Uterus (tissue), 4 donors: ENCODE data around the gene SIRT6. TPM values are rescaled to one million over a fixed set of nuclear protein-coding genes. Genes with fewer than 3 reads are reported as not detected.

Source experiments
- DNase-seq, 2 donors: peaks; one replicate each; pipeline ENCODE4 v3.0.0-alpha.2; 2019 to 2020
- H3K27ac ChIP-seq, 2 donors: fragments of 200-600 bp; sonication (generic); 1 replicate in 1 of 2; 2 replicates in 1 of 2; pipeline ENCODE4 v1.5.1; 2016 to 2018
- H3K27me3 ChIP-seq, 2 donors: fragments of 200-600 bp; sonication (generic); one replicate each; pipeline ENCODE4 v1.5.1; 2018 to 2019; ENCODE audit warnings: control low read depth in 1 of 2
- H3K36me3 ChIP-seq, 2 donors: fragments of 200-600 bp; sonication (generic); one replicate each; pipeline ENCODE4 v1.5.1; 2019; ENCODE audit warnings: control low read depth in 1 of 2
- H3K4me1 ChIP-seq, 2 donors: fragments of 200-600 bp; sonication (generic); one replicate each; pipeline ENCODE4 v1.5.1; 2018 to 2019; ENCODE audit warnings: control low read depth in 1 of 2
- H3K4me3 ChIP-seq, 2 donors: fragments of 200-600 bp; sonication (generic); 1 replicate in 1 of 2; 2 replicates in 1 of 2; pipeline ENCODE4 v1.5.1; 2018 to 2019; ENCODE audit warnings: mild to moderate bottlenecking in 1 of 2
- H3K9me3 ChIP-seq, 2 donors: fragments of 200-600 bp; sonication (generic); one replicate each; pipeline ENCODE4 v1.5.1; 2019; ENCODE audit warnings: control low read depth in 1 of 2
- POLR2A ChIP-seq, 2 donors: fragments of 450-650 bp; IDR thresholded peaks; one replicate each; pipeline ENCODE4 v1.6.1; 2016; ENCODE audit warnings: antibody characterized with exemption in 2 of 2, mild to moderate bottlenecking in 1 of 2, moderate library complexity in 1 of 2
- intact Hi-C: fragments of 100-400 bp; cut with DNase I; formaldehyde crosslinking; loops from one replicate; pipeline ENCODE4 v1.15.1; 2023; ENCODE audit warnings: low total_unique reads
- total RNA-seq, 4 donors: library from RNA; depleted of rRNA in 3 of 4; stranded (reverse); fragments of >200 nt in 3 of 4; gene quantifications; one replicate each; pipeline versions ENCODE4 v1.1.0 to v1.2.4, GENCODE V29; 2014 to 2023
- TF ChIP-seq, protein P1 (sequence below), 4 experiments: fragments of 200-600 bp in 2 of 4; fragments of 450-650 bp in 2 of 4; sonication (generic) in 2 of 4; IDR thresholded peaks; one replicate each; pipeline ENCODE4 v1.5.1; 2016 to 2019; ENCODE audit warnings: antibody characterized with exemption in 4 of 4, mild to moderate bottlenecking in 2 of 4, moderate library complexity in 1 of 4
- donor health status: DM: yes; HTN: yes; CAD: no.

SIRT6 gene
- total RNA-seq, 4 donors from 2014 or later = 1.3 to 23.2 (median 15.1) TPM

DNA sequence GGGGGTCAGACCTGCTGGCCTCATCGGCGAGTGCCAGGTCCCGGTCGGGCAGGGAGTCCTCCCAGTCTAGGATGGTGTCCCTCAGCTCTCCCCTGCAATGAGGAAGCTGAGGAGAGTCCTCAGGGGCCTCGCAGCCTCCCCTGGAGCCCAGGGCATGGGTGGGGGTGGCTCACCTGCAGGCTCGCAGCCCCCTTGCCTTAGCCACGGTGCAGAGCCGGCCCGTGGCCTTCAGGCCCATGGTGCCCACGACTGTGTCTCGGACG, 6.8 kb downstream of the SIRT6 start:
- Histone ChIP-seq H3K9me3 (no peaks in the 10 kb centered on the region), H3K27ac (no peak overlapping the region), H3K4me1 (no peaks in the 10 kb centered on the region), H3K4me3 (no peak overlapping the region), H3K36me3 (no peaks in the 10 kb centered on the region), H3K27me3 (no peaks in the 10 kb centered on the region)
- DNase-seq = no peak
- no peak for TF ChIP-seq POLR2A (IDR thresholded peaks at IDR 0.05)
- TF ChIP-seq, protein P1, sequence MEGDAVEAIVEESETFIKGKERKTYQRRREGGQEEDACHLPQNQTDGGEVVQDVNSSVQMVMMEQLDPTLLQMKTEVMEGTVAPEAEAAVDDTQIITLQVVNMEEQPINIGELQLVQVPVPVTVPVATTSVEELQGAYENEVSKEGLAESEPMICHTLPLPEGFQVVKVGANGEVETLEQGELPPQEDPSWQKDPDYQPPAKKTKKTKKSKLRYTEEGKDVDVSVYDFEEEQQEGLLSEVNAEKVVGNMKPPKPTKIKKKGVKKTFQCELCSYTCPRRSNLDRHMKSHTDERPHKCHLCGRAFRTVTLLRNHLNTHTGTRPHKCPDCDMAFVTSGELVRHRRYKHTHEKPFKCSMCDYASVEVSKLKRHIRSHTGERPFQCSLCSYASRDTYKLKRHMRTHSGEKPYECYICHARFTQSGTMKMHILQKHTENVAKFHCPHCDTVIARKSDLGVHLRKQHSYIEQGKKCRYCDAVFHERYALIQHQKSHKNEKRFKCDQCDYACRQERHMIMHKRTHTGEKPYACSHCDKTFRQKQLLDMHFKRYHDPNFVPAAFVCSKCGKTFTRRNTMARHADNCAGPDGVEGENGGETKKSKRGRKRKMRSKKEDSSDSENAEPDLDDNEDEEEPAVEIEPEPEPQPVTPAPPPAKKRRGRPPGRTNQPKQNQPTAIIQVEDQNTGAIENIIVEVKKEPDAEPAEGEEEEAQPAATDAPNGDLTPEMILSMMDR (IDR thresholded peaks at IDR 0.05) = no peak
- intact Hi-C loops = no loop called here

DNA sequence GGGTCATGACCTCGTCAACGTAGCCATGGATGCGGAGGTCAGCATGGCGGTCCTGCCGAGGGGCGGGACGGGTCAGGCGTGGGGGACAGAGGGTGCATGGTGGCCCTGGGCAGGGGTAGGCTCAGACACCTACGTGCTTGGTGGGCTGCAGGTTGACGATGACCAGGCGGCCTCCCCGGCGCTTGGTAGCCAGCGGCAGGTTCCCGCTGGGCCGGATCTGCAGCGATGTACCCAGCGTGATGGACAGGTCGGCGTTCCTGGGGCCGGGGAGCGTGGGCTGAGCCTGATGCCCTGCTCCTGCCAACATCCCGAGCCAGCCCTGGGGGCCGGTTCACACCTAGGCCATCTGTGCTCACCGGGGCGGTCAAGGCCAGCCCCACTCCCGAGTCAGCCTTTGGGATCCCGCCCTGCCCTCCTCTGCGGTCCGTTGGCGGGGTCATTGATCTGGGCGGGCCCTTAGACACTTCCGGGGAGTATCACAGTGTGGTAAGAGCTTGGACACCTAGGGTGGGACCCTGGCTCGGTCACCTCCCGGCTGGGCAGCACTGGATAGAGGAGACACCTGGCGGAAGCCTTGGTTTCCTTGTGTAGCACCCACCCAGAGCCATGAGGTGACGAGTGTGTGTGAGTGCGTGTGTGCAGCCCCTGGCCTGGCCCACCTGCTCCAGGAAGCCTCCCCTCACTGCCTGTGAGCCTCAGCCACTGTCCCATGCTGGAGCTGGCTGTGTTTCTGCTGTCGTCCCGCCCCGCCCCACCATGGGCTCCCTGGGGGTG, 7.3 kb downstream of the SIRT6 start:
- no peaks in the 10 kb centered on the region for H3K4me1 ChIP-seq
- TF ChIP-seq, protein P1 (IDR thresholded peaks at IDR 0.05) = no peak
- TF ChIP-seq POLR2A (IDR thresholded peaks at IDR 0.05) = no peak
- H3K36me3 ChIP-seq = no peaks in the 10 kb centered on the region
- H3K9me3 ChIP-seq = no peaks in the 10 kb centered on the region
- H3K4me3 ChIP-seq = no peak overlapping the region
- no peak overlapping the region for H3K27ac ChIP-seq
- intact Hi-C loops = no loop called here
- no peak for DNase-seq
- H3K27me3 ChIP-seq = no peaks in the 10 kb centered on the region

DNA sequence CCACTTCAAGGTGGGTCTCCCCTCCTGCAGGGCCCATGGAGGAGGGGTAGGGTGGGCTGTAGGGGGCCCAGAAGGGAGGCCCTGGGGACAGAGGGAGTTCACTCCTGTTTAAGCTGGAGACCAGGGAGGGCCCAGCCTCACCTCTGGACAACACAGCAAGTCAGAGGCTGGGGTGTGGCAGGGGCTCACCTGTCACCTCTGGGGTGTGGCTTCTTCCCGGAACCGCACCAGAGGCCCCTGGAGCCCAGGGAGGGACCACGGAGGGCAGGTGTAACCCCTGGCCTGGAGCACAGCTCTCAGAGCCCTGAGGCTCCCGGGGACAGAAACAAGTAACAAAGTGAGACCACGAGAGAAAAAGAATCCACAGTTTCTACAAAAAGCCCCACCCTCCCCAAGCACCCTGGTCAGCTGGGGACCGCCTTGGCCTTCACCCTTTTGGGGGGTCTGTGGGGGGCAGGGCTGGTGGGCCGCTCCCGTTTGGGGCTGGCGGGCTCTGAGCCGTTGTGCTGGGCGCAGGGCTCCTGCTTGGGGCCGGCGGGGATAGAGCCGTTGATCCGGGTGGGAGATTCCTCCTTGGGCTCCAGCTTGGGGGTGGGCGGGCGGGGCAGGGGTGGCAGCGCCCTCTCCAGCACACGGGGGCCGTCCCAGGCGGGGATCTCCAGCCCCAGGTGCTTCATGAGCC, 8.0 kb downstream of the SIRT6 start:
- no peaks in the 10 kb centered on the region for H3K36me3 ChIP-seq
- intact Hi-C loops = no loop called here

DNA sequence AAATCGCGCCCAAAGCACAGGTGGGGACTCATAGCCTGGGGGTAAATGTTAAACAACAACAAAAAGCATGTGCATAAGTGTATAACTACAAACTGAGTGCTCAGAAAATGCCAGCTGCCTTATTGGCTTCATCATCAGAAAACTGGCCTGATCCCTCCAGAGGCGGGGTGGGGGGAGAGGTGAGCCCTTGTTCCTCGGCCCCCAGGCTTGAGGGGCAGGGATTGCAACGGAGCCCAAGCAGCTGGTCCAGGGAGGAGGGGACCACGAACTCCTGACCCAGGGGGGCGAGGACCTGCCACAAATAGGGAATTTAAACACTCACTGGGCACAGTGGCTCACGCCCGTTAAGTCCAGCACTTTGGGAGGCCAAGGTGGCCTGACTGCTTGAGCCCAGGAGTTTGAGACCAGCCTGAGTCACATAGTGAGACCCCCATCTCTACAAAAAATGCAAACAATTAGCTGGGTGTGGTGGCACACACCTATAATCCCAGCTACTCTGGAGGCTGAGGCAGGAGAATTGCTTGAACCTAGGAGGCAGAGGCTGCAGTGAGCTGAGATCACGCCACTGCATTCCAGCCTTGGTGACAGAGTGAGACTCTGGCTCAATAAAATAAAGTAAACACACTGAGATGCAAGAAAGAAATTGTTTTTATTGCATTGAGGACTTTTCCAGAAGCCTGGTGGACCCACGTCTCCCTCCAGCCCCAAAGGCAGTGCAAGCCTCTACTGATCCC, 8.7 kb downstream of the SIRT6 start:
- intact Hi-C loops = no loop called here

More for the DNA sequence above, 8.0 kb downstream of the SIRT6 start:
- DNase-seq = no peak
- H3K27ac ChIP-seq = no peak overlapping the region
- no peak overlapping the region for H3K4me3 ChIP-seq
- H3K27me3 ChIP-seq = no peaks in the 10 kb centered on the region
- H3K9me3 ChIP-seq = no peaks in the 10 kb centered on the region
- no peaks in the 10 kb centered on the region for H3K4me1 ChIP-seq
- TF ChIP-seq POLR2A (IDR thresholded peaks at IDR 0.05) = no peak
- TF ChIP-seq, protein P1 (IDR thresholded peaks at IDR 0.05) = no peak

More for the DNA sequence above, 8.7 kb downstream of the SIRT6 start:
- Histone ChIP-seq H3K4me1 (no peaks in the 10 kb centered on the region), H3K4me3 (no peak overlapping the region), H3K36me3 (no peaks in the 10 kb centered on the region), H3K9me3 (no peaks in the 10 kb centered on the region), H3K27ac (no peak overlapping the region), H3K27me3 (no peaks in the 10 kb centered on the region)
- DNase-seq = no peak
- no peak for TF ChIP-seq POLR2A (IDR thresholded peaks at IDR 0.05)
- TF ChIP-seq, protein P1 (IDR thresholded peaks at IDR 0.05) = no peak
